ENCODE measurements around the gene GSDMA. TPM values are rescaled to one million over a fixed set of nuclear protein-coding genes. Genes with fewer than 3 reads are reported as not detected.

Gene GSDMA
- total and polyA plus RNA-seq, 9 donors = 0.10 to 0.55 (median 0.15) TPM; not detected in 5

DNA sequence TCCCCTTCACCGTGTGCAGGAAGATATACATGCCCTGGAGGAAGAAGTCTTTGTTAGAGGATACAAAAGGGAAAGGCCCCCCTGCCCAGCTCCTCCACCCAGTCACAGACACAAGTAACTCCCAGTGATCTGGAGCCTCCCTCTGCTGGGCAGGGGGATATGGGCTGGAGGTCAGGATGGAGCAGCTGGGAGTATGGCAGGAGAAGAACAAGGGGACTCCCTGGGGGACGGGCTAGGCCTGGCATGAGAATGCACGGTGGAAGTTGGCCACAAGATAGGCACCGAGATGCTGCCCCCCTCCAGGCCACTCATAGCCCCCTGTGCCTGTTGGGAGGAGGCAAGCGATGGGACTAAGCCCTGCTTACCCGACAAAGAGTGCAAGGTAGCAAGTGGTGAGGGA is 39.6 kb upstream of the GSDMA start:
- H3K27me3 ChIP-seq = no peaks in the 10 kb centered on the region
- DNase-seq = no peak
- H3K4me1 ChIP-seq (ENCODE audit: insufficient read depth) = peaks cover 3% of the 10 kb centered on the region
- WGBS, 3 donors = 83 to 91% (median 90%) methylated on average over 6 of the region's 6 CpGs
- no peak overlapping the region for H3K27ac ChIP-seq
- H3K9me3 ChIP-seq = no peaks in the 10 kb centered on the region
- intact Hi-C loops (cut with DNase I) = no loop called here
- H3K4me3 ChIP-seq = no peak overlapping the region
- TF ChIP-seq EP300 (IDR thresholded peaks at IDR 0.05) = no peak
- TF ChIP-seq, protein P1, sequence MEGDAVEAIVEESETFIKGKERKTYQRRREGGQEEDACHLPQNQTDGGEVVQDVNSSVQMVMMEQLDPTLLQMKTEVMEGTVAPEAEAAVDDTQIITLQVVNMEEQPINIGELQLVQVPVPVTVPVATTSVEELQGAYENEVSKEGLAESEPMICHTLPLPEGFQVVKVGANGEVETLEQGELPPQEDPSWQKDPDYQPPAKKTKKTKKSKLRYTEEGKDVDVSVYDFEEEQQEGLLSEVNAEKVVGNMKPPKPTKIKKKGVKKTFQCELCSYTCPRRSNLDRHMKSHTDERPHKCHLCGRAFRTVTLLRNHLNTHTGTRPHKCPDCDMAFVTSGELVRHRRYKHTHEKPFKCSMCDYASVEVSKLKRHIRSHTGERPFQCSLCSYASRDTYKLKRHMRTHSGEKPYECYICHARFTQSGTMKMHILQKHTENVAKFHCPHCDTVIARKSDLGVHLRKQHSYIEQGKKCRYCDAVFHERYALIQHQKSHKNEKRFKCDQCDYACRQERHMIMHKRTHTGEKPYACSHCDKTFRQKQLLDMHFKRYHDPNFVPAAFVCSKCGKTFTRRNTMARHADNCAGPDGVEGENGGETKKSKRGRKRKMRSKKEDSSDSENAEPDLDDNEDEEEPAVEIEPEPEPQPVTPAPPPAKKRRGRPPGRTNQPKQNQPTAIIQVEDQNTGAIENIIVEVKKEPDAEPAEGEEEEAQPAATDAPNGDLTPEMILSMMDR (IDR thresholded peaks at IDR 0.05) = no peak
- no peak for TF ChIP-seq POLR2A (IDR thresholded peaks at IDR 0.05)
- no peaks in the 10 kb centered on the region for H3K36me3 ChIP-seq

GRCh38 chr17:39923836-39924690 is 38.7 kb upstream of the GSDMA start:
- WGBS, 3 donors = 69 to 72% (median 70%) methylated on average over 17 of the region's 17 CpGs
- intact Hi-C loops (cut with DNase I) = no loop called here
- no peak overlapping the region for H3K27ac ChIP-seq
- H3K27me3 ChIP-seq = no peaks in the 10 kb centered on the region
- H3K9me3 ChIP-seq = no peaks in the 10 kb centered on the region
- H3K4me1 ChIP-seq (ENCODE audit: insufficient read depth) = peaks cover 6% of the 10 kb centered on the region
- H3K36me3 ChIP-seq = no peaks in the 10 kb centered on the region
- no peak overlapping the region for H3K4me3 ChIP-seq
- no peak for DNase-seq
- TF ChIP-seq, protein P1 (IDR thresholded peaks at IDR 0.05) = no peak
- TF ChIP-seq POLR2A (IDR thresholded peaks at IDR 0.05) (no peak), EP300 (IDR thresholded peaks at IDR 0.05) (no peak)

GRCh38 chr17:39924691-39925055 is 38.1 kb upstream of the GSDMA start:
- intact Hi-C loops (cut with DNase I) = no loop called here

GRCh38 chr17:39925282-39926134 is 37.3 kb upstream of the GSDMA start:
- Histone ChIP-seq H3K36me3 (no peaks in the 10 kb centered on the region), H3K27me3 (no peaks in the 10 kb centered on the region), H3K4me1 (ENCODE audit: insufficient read depth) (peaks cover 6% of the 10 kb centered on the region), H3K4me3 (no peak overlapping the region), H3K9me3 (no peaks in the 10 kb centered on the region), H3K27ac (no peak overlapping the region)
- TF ChIP-seq EP300 (IDR thresholded peaks at IDR 0.05) = no peak
- TF ChIP-seq POLR2A (IDR thresholded peaks at IDR 0.05) = no peak
- TF ChIP-seq, protein P1 (IDR thresholded peaks at IDR 0.05) = no peak
- DNase-seq = no peak
- intact Hi-C loops (cut with DNase I) = loop anchor here in 1 of 4 donors (2.0 kb wide), 1 partner anchor 27 kb away; no protein-coding TSS in a partner anchor
- 80 to 88% (median 83%) methylated on average over 11 of the region's 11 CpGs for WGBS, 3 donors

More at GRCh38 chr17:39924691-39925055, 38.1 kb upstream of the GSDMA start:
- no peak overlapping the region for H3K27ac ChIP-seq
- TF ChIP-seq, protein P1 (IDR thresholded peaks at IDR 0.05) = no peak
- TF ChIP-seq EP300 (IDR thresholded peaks at IDR 0.05) (no peak), POLR2A (IDR thresholded peaks at IDR 0.05) (no peak)
- H3K27me3 ChIP-seq = no peaks in the 10 kb centered on the region
- no peaks in the 10 kb centered on the region for H3K9me3 ChIP-seq
- 63 to 76% (median 64%) methylated on average over 3 of the region's 3 CpGs for WGBS, 3 donors
- H3K4me1 ChIP-seq (ENCODE audit: insufficient read depth) = peaks cover 6% of the 10 kb centered on the region
- H3K36me3 ChIP-seq = no peaks in the 10 kb centered on the region
- H3K4me3 ChIP-seq = no peak overlapping the region
- DNase-seq = no peak

All from ovary (tissue), 9 donors.